ENCODE results near the gene GABRD.

The GABRD gene

GRCh38 chr1:2073382-2074230, 54.5 kb downstream of the GABRD start:
- no peak for DNase-seq (ENCODE audit: extremely low read depth in 1 of 2, low read depth in 1 of 2)

- DNase-seq (ENCODE audit: extremely low read depth in 1 of 2, low read depth in 1 of 2): no peak
Observed at GRCh38 chr1:2074396-2074795, 55.3 kb downstream of the GABRD start.

GRCh38 chr1:2074944-2075740, 56.0 kb downstream of the GABRD start:
- no peak for DNase-seq (ENCODE audit: extremely low read depth in 1 of 2, low read depth in 1 of 2)

GRCh38 chr1:2076826-2077225, 57.7 kb downstream of the GABRD start:
- DNase-seq (ENCODE audit: extremely low read depth in 1 of 2, low read depth in 1 of 2): no peak

- no peak for DNase-seq (ENCODE audit: extremely low read depth in 1 of 2, low read depth in 1 of 2)
Observed at GRCh38 chr1:2078170-2078569, 59.0 kb downstream of the GABRD start.

- DNase-seq (ENCODE audit: extremely low read depth in 1 of 2, low read depth in 1 of 2): no peak
Observed at GRCh38 chr1:2079396-2080085, 60.4 kb downstream of the GABRD start.

- DNase-seq (ENCODE audit: extremely low read depth in 1 of 2, low read depth in 1 of 2): no peak
Observed at GRCh38 chr1:2080140-2080539, 61.0 kb downstream of the GABRD start.
